Left renal pelvis (tissue), 4 donors: ENCODE results near the gene LRMDA. TPM values are rescaled to one million over a fixed set of nuclear protein-coding genes. Genes with fewer than 3 reads are reported as not detected.
"Not testable (repeated sequence)": the region's sequence is repeated elsewhere in the genome, so short reads cannot be mapped to it uniquely, and the experiment has no call there.

Experiments
- DNase-seq, 4 donors: peaks; one replicate each; pipeline ENCODE4 v3.0.0-alpha.2; 2013; ENCODE audit warnings: low read depth in 4 of 4, low spot score in 3 of 4
- polyA plus RNA-seq, 4 donors: library from polyadenylated mRNA; unstranded; fragments of 120-200 nt; gene quantifications; one replicate each; pipeline ENCODE4 v1.2.1, GENCODE V29; 2013; ENCODE audit not compliant: insufficient read length in 4 of 4

LRMDA gene
- polyA plus RNA-seq, 4 donors, result 7.8 to 23.9 (median 16.5) TPM

GRCh38 chr10:75498884-75499350 lies 67.5 kb downstream of the LRMDA start:
- no peak for DNase-seq

GRCh38 chr10:75499556-75500160 lies 68.2 kb downstream of the LRMDA start:
- no peak for DNase-seq

GRCh38 chr10:75502389-75502788 lies 71.0 kb downstream of the LRMDA start:
- no peak for DNase-seq

GRCh38 chr10:75502838-75503237 lies 71.4 kb downstream of the LRMDA start:
- DNase-seq, result no peak

- DNase-seq, result no peak
Observed at GRCh38 chr10:75505293-75505692, 73.9 kb downstream of the LRMDA start.

GRCh38 chr10:75505840-75506506 lies 74.5 kb downstream of the LRMDA start:
- DNase-seq, result no peak

GRCh38 chr10:75506930-75507329 lies 75.5 kb downstream of the LRMDA start:
- DNase-seq, result no peak

- DNase-seq, result no peak
Observed at GRCh38 chr10:75507469-75507868, 76.0 kb downstream of the LRMDA start.

GRCh38 chr10:75508239-75508813 lies 76.9 kb downstream of the LRMDA start:
- no peak for DNase-seq

GRCh38 chr10:75508814-75509306 lies 77.4 kb downstream of the LRMDA start:
- no peak for DNase-seq

- DNase-seq, result no peak
Observed at GRCh38 chr10:75509706-75510105, 78.3 kb downstream of the LRMDA start.

GRCh38 chr10:75511011-75511410 lies 79.6 kb downstream of the LRMDA start:
- DNase-seq, result no peak

- no peak for DNase-seq
Observed at GRCh38 chr10:75512203-75512933, 80.9 kb downstream of the LRMDA start.

GRCh38 chr10:75513292-75513885 lies 82.0 kb downstream of the LRMDA start:
- no peak for DNase-seq

GRCh38 chr10:75514830-75515229 lies 83.4 kb downstream of the LRMDA start:
- DNase-seq, result no peak

- DNase-seq, result not testable (repeated sequence)
Observed at GRCh38 chr10:75516154-75516553, 84.7 kb downstream of the LRMDA start.

GRCh38 chr10:75519213-75519612 lies 87.8 kb downstream of the LRMDA start:
- DNase-seq, result not testable (repeated sequence)

- DNase-seq, result not testable (repeated sequence)
Observed at GRCh38 chr10:75521194-75521829, 89.9 kb downstream of the LRMDA start.

GRCh38 chr10:75525067-75525466 lies 93.6 kb downstream of the LRMDA start:
- DNase-seq, result no peak

- no peak for DNase-seq
Observed at GRCh38 chr10:75525646-75526045, 94.2 kb downstream of the LRMDA start.
